Measurements from ENCODE around the gene COA8. TPM values are rescaled to one million over a fixed set of nuclear protein-coding genes. Genes with fewer than 3 reads are reported as not detected.

The COA8 gene
- total and polyA plus RNA-seq, 2 of the 13 experiments (the other 11 are each of a cell fraction or from before 2014, with no cell fraction given): 10.9 to 25.1 TPM

DNA sequence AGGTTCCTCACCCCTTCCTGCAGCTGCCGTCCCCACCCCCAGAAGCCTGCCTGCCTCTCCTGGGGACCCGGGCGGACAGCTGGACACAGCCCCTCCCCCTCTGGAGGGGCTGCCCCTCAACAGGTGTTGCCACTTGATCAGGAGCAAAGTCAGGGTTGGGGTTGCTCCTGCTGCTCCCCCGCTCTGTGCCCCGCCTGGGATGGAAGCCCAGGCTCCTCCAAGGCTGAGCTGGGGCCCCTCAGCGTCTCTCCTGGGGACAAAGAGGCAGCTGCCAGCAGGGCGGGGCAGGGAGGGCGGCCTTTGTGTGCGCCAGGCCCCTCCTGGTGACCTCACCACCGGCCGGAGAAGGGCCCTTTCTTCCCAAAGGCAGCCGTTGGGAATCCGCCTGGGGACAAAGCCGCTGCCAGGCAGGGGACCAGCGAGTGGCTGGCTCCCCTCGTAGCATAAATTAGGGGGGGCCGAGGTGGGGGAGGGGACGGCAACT, 20.1 kb upstream of the COA8 start (continued):
- TF ChIP-seq, protein P1, sequence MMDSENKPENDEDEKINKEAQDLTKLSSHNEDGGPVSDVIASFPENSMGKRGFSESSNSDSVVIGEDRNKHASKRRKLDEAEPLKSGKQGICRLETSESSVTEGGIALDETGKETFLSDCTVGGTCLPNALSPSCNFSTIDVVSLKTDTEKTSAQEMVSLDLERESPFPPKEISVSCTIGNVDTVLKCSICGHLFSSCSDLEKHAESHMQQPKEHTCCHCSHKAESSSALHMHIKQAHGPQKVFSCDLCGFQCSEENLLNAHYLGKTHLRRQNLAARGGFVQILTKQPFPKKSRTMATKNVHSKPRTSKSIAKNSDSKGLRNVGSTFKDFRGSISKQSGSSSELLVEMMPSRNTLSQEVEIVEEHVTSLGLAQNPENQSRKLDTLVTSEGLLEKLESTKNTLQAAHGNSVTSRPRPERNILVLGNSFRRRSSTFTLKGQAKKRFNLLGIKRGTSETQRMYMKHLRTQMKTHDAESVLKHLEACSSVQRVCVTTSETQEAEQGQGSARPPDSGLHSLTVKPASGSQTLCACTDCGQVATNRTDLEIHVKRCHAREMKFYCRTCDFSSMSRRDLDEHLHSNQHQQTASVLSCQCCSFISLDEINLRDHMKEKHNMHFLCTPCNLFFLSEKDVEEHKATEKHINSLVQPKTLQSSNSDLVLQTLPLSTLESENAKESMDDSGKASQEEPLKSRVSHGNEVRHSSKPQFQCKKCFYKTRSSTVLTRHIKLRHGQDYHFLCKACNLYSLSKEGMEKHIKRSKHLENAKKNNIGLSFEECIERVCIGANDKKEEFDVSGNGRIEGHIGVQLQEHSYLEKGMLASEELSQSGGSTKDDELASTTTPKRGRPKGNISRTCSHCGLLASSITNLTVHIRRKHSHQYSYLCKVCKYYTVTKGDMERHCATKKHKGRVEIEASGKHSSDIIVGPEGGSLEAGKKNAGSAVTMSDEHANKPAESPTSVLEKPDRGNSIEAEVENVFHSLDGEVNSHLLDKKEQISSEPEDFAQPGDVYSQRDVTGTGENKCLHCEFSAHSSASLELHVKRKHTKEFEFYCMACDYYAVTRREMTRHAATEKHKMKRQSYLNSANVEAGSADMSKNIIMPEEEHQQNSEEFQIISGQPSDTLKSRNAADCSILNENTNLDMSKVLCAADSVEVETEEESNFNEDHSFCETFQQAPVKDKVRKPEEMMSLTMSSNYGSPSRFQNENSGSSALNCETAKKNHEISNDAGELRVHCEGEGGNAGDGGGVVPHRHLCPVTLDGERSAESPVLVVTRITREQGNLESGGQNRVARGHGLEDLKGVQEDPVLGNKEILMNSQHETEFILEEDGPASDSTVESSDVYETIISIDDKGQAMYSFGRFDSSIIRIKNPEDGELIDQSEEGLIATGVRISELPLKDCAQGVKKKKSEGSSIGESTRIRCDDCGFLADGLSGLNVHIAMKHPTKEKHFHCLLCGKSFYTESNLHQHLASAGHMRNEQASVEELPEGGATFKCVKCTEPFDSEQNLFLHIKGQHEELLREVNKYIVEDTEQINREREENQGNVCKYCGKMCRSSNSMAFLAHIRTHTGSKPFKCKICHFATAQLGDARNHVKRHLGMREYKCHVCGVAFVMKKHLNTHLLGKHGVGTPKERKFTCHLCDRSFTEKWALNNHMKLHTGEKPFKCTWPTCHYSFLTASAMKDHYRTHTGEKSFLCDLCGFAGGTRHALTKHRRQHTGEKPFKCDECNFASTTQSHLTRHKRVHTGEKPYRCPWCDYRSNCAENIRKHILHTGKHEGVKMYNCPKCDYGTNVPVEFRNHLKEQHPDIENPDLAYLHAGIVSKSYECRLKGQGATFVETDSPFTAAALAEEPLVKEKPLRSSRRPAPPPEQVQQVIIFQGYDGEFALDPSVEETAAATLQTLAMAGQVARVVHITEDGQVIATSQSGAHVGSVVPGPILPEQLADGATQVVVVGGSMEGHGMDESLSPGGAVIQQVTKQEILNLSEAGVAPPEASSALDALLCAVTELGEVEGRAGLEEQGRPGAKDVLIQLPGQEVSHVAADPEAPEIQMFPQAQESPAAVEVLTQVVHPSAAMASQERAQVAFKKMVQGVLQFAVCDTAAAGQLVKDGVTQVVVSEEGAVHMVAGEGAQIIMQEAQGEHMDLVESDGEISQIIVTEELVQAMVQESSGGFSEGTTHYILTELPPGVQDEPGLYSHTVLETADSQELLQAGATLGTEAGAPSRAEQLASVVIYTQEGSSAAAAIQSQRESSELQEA (CRISPR knock-in tag; IDR thresholded peaks at IDR 0.05; ENCODE audit: not compliant biosample characterization): no peak
- TF ChIP-seq SOX6 (IDR thresholded peaks at IDR 0.05): no peak
- 0 out of 2 replicates have a peak, but pooled peaks have one; percentile 14 for TF ChIP-seq SOX6 (CRISPR knock-in tag; IDR thresholded peaks at IDR 0.05)
- no peak for TF ChIP-seq SSRP1 (CRISPR knock-in tag; IDR thresholded peaks at IDR 0.05)
- no peak for TF ChIP-seq ARNTL (CRISPR knock-in tag; IDR thresholded peaks at IDR 0.05)
- no peak for TF ChIP-seq ZFP41 (CRISPR knock-in tag; IDR thresholded peaks at IDR 0.05; ENCODE audit: borderline replicate concordance)
- no peak for TF ChIP-seq RFXANK (CRISPR knock-in tag; IDR thresholded peaks at IDR 0.05)
- TF ChIP-seq ZNF230 (CRISPR knock-in tag; IDR thresholded peaks at IDR 0.05): no peak
- no peak for TF ChIP-seq ZNF468 (CRISPR knock-in tag; IDR thresholded peaks at IDR 0.05)
- TF ChIP-seq FOXC1 (CRISPR knock-in tag; IDR thresholded peaks at IDR 0.05; ENCODE audit: borderline replicate concordance): no peak
- no peak for TF ChIP-seq ZNF501 (CRISPR knock-in tag; IDR thresholded peaks at IDR 0.05)
- no peak for TF ChIP-seq ZNF331 (CRISPR knock-in tag; IDR thresholded peaks at IDR 0.05)
- TF ChIP-seq, protein P2, sequence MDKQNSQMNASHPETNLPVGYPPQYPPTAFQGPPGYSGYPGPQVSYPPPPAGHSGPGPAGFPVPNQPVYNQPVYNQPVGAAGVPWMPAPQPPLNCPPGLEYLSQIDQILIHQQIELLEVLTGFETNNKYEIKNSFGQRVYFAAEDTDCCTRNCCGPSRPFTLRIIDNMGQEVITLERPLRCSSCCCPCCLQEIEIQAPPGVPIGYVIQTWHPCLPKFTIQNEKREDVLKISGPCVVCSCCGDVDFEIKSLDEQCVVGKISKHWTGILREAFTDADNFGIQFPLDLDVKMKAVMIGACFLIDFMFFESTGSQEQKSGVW (CRISPR knock-in tag; IDR thresholded peaks at IDR 0.05; ENCODE audit: borderline replicate concordance): no peak
- TF ChIP-seq FOXJ3 (CRISPR knock-in tag; IDR thresholded peaks at IDR 0.05; ENCODE audit: borderline replicate concordance): no peak
- TF ChIP-seq MYC (CRISPR knock-in tag; IDR thresholded peaks at IDR 0.05; ENCODE audit: borderline replicate concordance): 0 out of 2 replicates have a peak, but pooled peaks have one; percentile 8
- no peak for TF ChIP-seq ZNF460 (CRISPR knock-in tag; IDR thresholded peaks at IDR 0.05; ENCODE audit: borderline replicate concordance)
- peak; percentile 48; the same call in 1 of the 2 replicates for TF ChIP-seq SOX5 (CRISPR knock-in tag; IDR thresholded peaks at IDR 0.05; ENCODE audit: borderline replicate concordance)
- TF ChIP-seq PLRG1 (conservative IDR thresholded peaks at IDR 0.05): no peak
- TF ChIP-seq, protein P3, sequence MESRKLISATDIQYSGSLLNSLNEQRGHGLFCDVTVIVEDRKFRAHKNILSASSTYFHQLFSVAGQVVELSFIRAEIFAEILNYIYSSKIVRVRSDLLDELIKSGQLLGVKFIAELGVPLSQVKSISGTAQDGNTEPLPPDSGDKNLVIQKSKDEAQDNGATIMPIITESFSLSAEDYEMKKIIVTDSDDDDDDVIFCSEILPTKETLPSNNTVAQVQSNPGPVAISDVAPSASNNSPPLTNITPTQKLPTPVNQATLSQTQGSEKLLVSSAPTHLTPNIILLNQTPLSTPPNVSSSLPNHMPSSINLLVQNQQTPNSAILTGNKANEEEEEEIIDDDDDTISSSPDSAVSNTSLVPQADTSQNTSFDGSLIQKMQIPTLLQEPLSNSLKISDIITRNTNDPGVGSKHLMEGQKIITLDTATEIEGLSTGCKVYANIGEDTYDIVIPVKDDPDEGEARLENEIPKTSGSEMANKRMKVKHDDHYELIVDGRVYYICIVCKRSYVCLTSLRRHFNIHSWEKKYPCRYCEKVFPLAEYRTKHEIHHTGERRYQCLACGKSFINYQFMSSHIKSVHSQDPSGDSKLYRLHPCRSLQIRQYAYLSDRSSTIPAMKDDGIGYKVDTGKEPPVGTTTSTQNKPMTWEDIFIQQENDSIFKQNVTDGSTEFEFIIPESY (CRISPR knock-in tag; IDR thresholded peaks at IDR 0.05): peak; percentile 31; the same call in 1 of the 2 replicates
- TF ChIP-seq HNRNPLL (IDR thresholded peaks at IDR 0.05; ENCODE audit: low read depth, low read length, poor library complexity, severe bottlenecking): peak; percentile 28
- TF ChIP-seq SIX1 (CRISPR knock-in tag; IDR thresholded peaks at IDR 0.05; ENCODE audit: borderline replicate concordance): no peak

Data from HepG2 (cell line).